Endodermal cell (in vitro differentiated cells): Measurements from ENCODE around the gene WSB1. TPM values are rescaled to one million over a fixed set of nuclear protein-coding genes. Genes with fewer than 3 reads are reported as not detected.

Experiments
- DNase-seq: peaks from one replicate; pipeline ENCODE4 v3.0.0-alpha.2; 2017
- H3K27ac ChIP-seq: 2 replicates; pipeline ENCODE4 v1.5.1; 2013; ENCODE audit warnings: mild to moderate bottlenecking, low read depth, low read length, moderate library complexity
- H3K27me3 ChIP-seq: 2 replicates; pipeline ENCODE4 v1.6.1; 2013; ENCODE audit warnings: mild to moderate bottlenecking, low read length, moderate library complexity; ENCODE audit not compliant: insufficient read depth, control insufficient read depth, poor library complexity, severe bottlenecking
- H3K36me3 ChIP-seq: 2 replicates; pipeline ENCODE4 v1.7.0; 2013; ENCODE audit warnings: mild to moderate bottlenecking, low read length, moderate library complexity; ENCODE audit not compliant: control insufficient read depth, insufficient read depth
- H3K4me1 ChIP-seq: one replicate; pipeline ENCODE4 v1.7.0; 2013; ENCODE audit warnings: low read length; ENCODE audit not compliant: control insufficient read depth, insufficient read depth
- H3K4me3 ChIP-seq: 2 replicates; pipeline ENCODE4 v1.5.1; 2013; ENCODE audit warnings: mild to moderate bottlenecking, low read length, moderate library complexity
- H3K9ac ChIP-seq: 2 replicates; pipeline ENCODE4 v1.6.1; 2013; ENCODE audit warnings: mild to moderate bottlenecking, low read length, moderate library complexity; ENCODE audit not compliant: poor library complexity, severe bottlenecking; ENCODE audit errors: extremely low read depth
- H3K9me3 ChIP-seq: 2 replicates; pipeline ENCODE4 v1.6.1; 2013; ENCODE audit warnings: mild to moderate bottlenecking, low read length, moderate library complexity; ENCODE audit not compliant: control insufficient read depth
- H3K27ac Mint-ChIP-seq: 2 replicates; pipeline ENCODE4 v1.8.0; 2020; ENCODE audit warnings: mixed read lengths
- H3K27me3 Mint-ChIP-seq: 2 replicates; pipeline ENCODE4 v1.8.0; 2021; ENCODE audit warnings: mild to moderate bottlenecking, mixed read lengths; ENCODE audit not compliant: insufficient read depth
- H3K36me3 Mint-ChIP-seq: 2 replicates; pipeline ENCODE4 v1.8.0; 2020; ENCODE audit warnings: low read depth, mixed read lengths
- H3K4me1 Mint-ChIP-seq: 2 replicates; pipeline ENCODE4 v1.8.0; 2020; ENCODE audit warnings: mixed read lengths
- H3K4me3 Mint-ChIP-seq: 2 replicates; pipeline ENCODE4 v1.8.0; 2020; ENCODE audit warnings: mild to moderate bottlenecking, moderate library complexity, mixed read lengths
- H3K9me3 Mint-ChIP-seq: 2 replicates; pipeline ENCODE4 v1.8.0; 2020; ENCODE audit warnings: mild to moderate bottlenecking, mixed read lengths
- CTCF ChIP-seq: fragments of 200-600 bp; sonication (generic); conservative IDR thresholded peaks from 2 replicates; pipeline ENCODE4 v1.5.0; 2021; ENCODE audit warnings: antibody characterized with exemption, mild to moderate bottlenecking
- WGBS, 2 experiments: methylation state at CpG; one replicate each; pipeline versions ENCODE4 v1.1.5 to v1.1.7; 2013; ENCODE audit warnings: missing lambda C conversion rate in 2 of 2, mixed read lengths in 1 of 2; ENCODE audit not compliant: insufficient coverage in 1 of 2, insufficient read length in 1 of 2; 5-methylcytosine and 5-hydroxymethylcytosine counted together
- total RNA-seq, 2 donors: library from RNA; stranded (reverse); fragmentation: NEBNext Ultra II Directional in 1 of 2; extraction: Animal tissue kit (Norgen Biotek cat#: 25700) in 1 of 2; gene quantifications; 2 replicates in 1 of 2; 3 replicates in 1 of 2; pipeline ENCODE4 v1.2.1, GENCODE V29; 2021

WSB1 gene
- total RNA-seq, 2 donors from 2014 or later = 236 to 270 TPM

DNA sequence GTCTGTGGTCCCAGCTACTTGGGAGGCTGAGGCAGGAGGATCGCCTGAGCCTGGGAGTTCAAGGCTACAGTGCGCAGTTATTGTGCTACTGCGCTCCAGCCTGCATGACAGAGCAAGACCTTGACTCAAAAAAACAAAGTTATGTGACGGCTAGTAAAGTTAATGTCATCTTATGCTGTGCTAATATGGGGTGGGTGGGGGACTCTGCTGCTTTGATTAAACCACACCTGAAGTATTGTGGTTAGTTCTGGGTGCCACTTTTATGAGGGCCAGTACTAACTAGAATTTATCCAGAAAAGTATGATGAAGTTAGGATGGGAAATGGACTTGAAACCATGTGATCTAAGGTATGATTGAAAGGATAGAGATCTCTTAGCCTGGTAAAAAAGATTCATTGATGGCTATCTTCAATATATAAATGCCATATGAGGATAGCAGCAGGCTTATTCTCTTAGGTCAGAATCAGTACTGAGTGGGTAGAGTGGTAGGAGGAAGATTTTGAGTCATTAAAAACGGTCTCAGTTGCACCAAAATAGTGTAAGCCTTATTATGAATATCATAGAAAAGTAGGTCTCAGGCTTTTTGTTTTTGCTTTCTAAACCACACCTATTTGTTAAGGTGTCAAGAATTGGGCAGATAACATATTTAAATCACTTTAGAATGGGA lies 5.6 kb downstream of the WSB1 start:
- no peaks in the 10 kb centered on the region for H3K4me1 ChIP-seq
- Mint-ChIP-seq H3K4me3 (no peak overlapping the region), H3K4me1 (peaks cover 22% of the 10 kb centered on the region), H3K9me3 (no peaks in the 10 kb centered on the region), H3K27ac (no peak overlapping the region), H3K36me3 (peaks cover 36% of the 10 kb centered on the region), H3K27me3 (no peaks in the 10 kb centered on the region)
- DNase-seq = no peak
- no peak overlapping the region for H3K27ac ChIP-seq
- no peaks in the 10 kb centered on the region for H3K9me3 ChIP-seq
- no peak for TF ChIP-seq CTCF
- H3K9ac ChIP-seq = no peak overlapping the region
- no peak overlapping the region for H3K4me3 ChIP-seq
- 95 to 97% methylated on average over 4 to 5 of the region's 5 CpGs for WGBS, 2 experiments
- H3K27me3 ChIP-seq = no peaks in the 10 kb centered on the region
- peaks cover 49% of the 10 kb centered on the region for H3K36me3 ChIP-seq

- H3K4me3 Mint-ChIP-seq = no peak overlapping the region
- no peak for DNase-seq
- Histone ChIP-seq H3K27me3 (no peaks in the 10 kb centered on the region), H3K9me3 (no peaks in the 10 kb centered on the region), H3K4me3 (no peak overlapping the region), H3K4me1 (no peaks in the 10 kb centered on the region), H3K36me3 (peaks cover 77% of the 10 kb centered on the region), H3K9ac (no peak overlapping the region), H3K27ac (no peak overlapping the region)
- H3K4me1 Mint-ChIP-seq = peaks cover 13% of the 10 kb centered on the region
- H3K9me3 Mint-ChIP-seq = no peaks in the 10 kb centered on the region
- no peak overlapping the region for H3K27ac Mint-ChIP-seq
- no peaks in the 10 kb centered on the region for H3K27me3 Mint-ChIP-seq
- peaks cover 51% of the 10 kb centered on the region for H3K36me3 Mint-ChIP-seq
- 90 to 93% methylated on average over 2 of the region's 2 CpGs for WGBS, 2 experiments
- no peak for TF ChIP-seq CTCF
Observed at GRCh38 chr17:27303734-27304133, 9.8 kb downstream of the WSB1 start.

GRCh38 chr17:27306276-27306835 lies 12.4 kb downstream of the WSB1 start:
- no peak overlapping the region for H3K9ac ChIP-seq
- no peaks in the 10 kb centered on the region for H3K27me3 ChIP-seq
- H3K4me3 ChIP-seq = no peak overlapping the region
- H3K4me1 Mint-ChIP-seq = peaks cover 14% of the 10 kb centered on the region
- H3K9me3 Mint-ChIP-seq = no peaks in the 10 kb centered on the region
- peaks cover 64% of the 10 kb centered on the region for H3K36me3 Mint-ChIP-seq
- H3K4me3 Mint-ChIP-seq = no peak overlapping the region
- no peaks in the 10 kb centered on the region for H3K9me3 ChIP-seq
- no peak for TF ChIP-seq CTCF
- peaks cover 97% of the 10 kb centered on the region for H3K36me3 ChIP-seq
- peak overlapping the region; percentile 49 for H3K27ac Mint-ChIP-seq
- H3K4me1 ChIP-seq = no peaks in the 10 kb centered on the region
- no peak for DNase-seq
- WGBS, 2 experiments = 96% methylated on average over 3 to 7 of the region's 7 CpGs
- H3K27me3 Mint-ChIP-seq = no peaks in the 10 kb centered on the region
- no peak overlapping the region for H3K27ac ChIP-seq
